ENCODE results near the gene SENP7.

The SENP7 gene

DNA sequence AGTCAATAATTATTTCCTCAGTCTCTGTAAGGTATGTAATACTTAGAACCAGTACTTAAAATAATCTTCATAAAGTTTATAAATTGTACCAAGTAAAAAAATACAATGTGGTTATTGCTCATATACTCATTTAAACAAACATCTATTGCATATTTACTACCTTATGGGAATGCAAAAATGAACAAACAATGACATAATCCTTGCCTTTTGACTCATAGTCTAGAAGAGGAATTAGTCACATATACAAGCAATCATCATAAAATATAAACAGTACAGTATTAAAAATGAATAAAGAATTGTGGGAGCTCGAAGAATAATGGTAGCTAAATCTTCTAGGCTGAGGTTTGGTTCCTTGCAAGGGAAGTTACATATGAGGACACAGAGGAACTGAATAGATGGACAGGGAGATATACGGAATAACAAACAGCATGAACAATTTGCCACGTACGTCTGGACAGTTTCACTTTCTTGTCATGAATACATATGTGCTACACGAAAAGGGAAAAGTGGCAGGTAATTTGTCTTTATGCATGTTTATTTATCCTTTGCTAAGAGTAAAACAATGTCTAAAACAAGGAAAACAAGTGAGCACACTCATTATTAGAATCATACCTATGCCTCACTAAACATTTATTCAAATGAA lies 209.8 kb downstream of the SENP7 start:
- DNase-seq = no peak
- TF ChIP-seq GATA1 (IDR thresholded peaks at IDR 0.05; ENCODE audit: low read depth, low read length) (no peak), POLR2A (IDR thresholded peaks at IDR 0.05; ENCODE audit: low read length) (no peak)

DNA sequence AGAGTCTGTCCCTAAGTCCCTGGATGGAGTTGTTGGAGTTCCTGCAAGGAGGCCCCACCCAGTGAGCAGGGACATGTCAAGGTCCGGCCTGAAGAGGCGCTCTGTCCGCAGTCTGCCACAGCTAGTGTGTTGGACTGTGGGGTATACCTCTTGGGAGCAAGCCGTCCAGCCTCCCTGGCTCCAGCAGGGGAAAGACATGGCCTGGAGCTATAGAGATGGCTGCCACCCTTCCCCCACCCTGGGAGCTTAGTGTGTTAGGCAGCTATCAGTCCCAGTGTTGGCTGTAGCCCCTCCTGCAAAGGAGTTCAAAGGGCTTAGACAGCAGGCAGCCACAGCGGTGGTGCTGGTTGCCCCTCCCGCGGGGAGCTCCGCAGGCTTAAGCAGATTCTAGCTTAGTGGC lies 212.9 kb downstream of the SENP7 start:
- TF ChIP-seq GATA1 (IDR thresholded peaks at IDR 0.05; ENCODE audit: low read depth, low read length) = no peak
- no peak for TF ChIP-seq POLR2A (IDR thresholded peaks at IDR 0.05; ENCODE audit: low read length)
- no peak for DNase-seq

DNA sequence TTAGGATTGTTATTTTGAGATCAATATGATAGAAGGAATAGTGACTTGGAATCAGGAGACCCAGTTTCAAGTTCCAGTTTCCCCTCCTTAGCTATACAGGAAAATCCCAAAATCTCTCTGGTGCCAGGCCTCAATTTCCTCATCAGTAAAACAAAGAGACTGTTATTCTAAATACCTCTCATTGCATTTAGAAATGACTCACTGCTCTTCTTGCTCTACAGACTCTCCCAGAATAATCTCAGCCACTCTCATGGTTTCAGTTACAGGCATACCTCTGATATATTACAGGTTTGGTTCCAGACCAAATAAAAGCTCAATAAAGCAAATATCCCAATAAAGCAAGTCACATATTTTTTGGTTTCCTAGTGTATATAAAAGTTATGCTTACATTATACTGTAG lies 221.0 kb downstream of the SENP7 start:
- no peak for DNase-seq
- TF ChIP-seq POLR2A (IDR thresholded peaks at IDR 0.05; ENCODE audit: low read length) (no peak), GATA1 (IDR thresholded peaks at IDR 0.05; ENCODE audit: low read depth, low read length) (no peak)

DNA sequence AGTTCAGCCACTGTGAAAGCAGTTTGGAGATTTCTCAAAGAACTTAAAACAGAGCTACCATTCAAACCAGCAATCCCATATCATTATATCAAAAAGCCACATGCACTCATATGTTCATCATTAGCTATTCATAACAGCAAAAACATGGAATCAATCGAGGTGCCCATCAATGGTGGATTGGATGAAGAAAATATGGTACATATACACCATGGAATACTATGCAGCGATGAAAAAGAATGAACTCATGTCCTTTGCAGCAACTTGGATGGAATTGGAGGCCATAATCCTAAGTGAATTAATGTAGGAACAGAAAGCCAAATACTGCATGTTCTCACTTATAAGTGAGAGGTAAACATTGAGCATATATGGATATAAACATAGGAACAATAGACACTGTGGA lies 224.7 kb downstream of the SENP7 start:
- no peak for DNase-seq
- TF ChIP-seq POLR2A (IDR thresholded peaks at IDR 0.05; ENCODE audit: low read length) (no peak), GATA1 (IDR thresholded peaks at IDR 0.05; ENCODE audit: low read depth, low read length) (no peak)

DNA sequence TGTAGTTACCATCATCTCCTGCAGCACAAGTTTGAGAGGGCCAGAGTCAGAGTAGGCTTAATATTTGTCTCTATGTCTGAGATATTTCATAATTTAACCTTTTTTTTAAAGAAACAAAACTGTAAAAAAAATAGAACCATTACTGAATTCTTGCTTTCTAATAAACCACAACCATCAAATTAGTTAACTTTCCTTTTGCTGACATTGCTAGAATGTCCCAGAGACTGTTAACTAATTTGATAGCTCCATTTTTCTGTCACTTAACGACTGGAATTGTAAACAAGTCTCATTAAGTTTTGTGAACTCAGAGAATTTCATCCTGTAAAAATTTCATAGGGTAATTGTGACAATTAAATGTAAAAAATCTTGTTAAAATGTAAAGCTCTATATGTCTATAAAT lies 228.3 kb downstream of the SENP7 start:
- TF ChIP-seq POLR2A (IDR thresholded peaks at IDR 0.05; ENCODE audit: low read length) (no peak), GATA1 (IDR thresholded peaks at IDR 0.05; ENCODE audit: low read depth, low read length) (no peak)
- no peak for DNase-seq

DNA sequence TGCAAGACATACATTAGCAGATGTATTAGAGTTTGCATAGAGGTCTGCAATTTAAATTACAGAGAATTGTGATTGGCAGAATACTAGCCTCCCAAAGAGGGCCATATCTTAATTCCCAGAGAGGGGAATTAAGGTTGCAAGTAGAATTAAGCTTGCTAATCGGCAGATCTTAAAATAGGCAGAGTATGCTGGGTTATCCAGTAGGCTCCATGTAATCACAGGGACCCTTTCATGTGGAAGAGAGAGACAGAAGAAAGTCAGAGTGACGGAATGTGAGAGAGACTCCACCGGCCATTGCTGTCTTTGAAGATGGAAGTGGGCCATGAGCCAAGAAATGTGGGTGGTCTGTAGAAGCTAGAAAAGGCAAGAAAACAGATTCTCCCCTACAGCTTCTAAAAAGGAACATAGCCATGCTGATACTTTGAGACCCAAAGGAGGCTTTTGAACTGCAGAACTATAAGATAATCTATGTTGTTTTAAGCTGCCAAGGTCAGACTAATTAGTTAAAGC lies 231.4 kb downstream of the SENP7 start:
- DNase-seq = no peak
- no peak for TF ChIP-seq POLR2A (IDR thresholded peaks at IDR 0.05; ENCODE audit: low read length)
- no peak for TF ChIP-seq GATA1 (IDR thresholded peaks at IDR 0.05; ENCODE audit: low read depth, low read length)

DNA sequence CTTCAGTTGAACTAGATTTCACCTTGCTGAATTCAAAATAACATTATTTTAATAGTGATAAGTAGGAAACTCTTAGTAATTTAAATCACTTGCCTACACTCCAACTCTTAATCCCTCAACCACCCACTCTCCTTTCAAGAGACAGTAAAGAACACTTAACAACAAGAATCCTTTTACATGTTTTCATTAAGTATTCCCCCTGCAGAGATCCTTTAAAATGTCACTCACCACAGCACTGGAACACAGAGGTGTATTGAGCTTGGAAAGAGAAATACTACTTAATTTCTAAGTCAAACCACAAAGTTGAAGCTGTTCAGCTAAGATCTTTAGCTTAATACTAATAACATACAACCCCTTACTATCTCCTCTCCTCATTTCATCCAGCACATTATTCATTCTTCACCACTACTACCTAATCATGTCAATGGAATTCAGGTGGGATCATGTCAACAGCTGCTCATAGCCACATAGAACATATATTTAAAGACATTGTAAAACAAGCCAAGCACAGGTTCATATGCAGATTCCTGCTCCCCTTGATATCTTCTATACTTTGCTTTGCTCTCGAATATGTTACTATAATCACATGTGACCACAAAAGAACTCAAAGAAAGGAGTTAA lies 233.1 kb downstream of the SENP7 start:
- DNase-seq = peak in 1 of 2 experiments; percentile 4
- no peak for TF ChIP-seq POLR2A (IDR thresholded peaks at IDR 0.05; ENCODE audit: low read length)
- TF ChIP-seq GATA1 (IDR thresholded peaks at IDR 0.05; ENCODE audit: low read depth, low read length) = no peak

DNA sequence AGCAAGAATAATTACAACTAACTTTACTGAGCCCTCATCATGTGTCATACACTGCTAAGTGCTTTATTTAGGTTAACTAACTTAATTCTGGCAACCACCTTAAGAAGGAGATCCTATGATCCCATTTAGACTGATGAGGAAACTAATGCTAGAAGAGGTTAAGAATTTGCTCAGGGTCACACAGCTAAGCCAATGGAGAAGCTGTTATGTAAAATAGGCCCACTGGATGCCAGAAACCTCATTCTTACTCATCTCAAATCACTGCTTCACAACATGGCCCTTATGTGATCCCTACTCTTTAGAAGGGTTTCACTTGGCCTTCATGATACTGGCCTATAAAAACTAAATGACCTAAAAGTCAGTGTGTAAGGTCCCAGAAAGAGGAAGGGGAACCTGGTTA lies 233.8 kb downstream of the SENP7 start:
- TF ChIP-seq POLR2A (IDR thresholded peaks at IDR 0.05; ENCODE audit: low read length) (no peak), GATA1 (IDR thresholded peaks at IDR 0.05; ENCODE audit: low read depth, low read length) (no peak)
- DNase-seq = no peak

DNA sequence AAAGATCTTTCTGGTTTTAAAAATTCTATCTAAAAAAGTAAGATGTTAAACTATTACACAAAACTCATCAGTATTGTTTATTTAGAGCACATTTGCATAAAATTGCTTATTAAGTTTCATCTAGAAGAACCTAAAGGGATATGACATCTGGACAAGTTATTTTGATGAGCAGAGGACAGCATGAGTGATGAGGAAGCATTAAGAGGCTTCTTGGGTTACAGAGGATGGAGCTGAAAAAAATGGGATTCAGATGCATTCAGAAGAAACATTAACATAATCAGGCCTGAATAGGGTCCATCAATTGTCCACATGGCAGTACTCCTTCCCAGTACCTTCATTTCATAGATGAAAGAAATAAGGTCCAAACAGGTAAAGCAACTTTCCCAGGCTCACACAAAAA lies 234.3 kb downstream of the SENP7 start:
- DNase-seq = no peak
- TF ChIP-seq GATA1 (IDR thresholded peaks at IDR 0.05; ENCODE audit: low read depth, low read length) = no peak
- TF ChIP-seq POLR2A (IDR thresholded peaks at IDR 0.05; ENCODE audit: low read length) = no peak
